LHCN-M2 (cell line): ENCODE results near the gene USP34. TPM values are rescaled to one million over a fixed set of nuclear protein-coding genes. Genes with fewer than 3 reads are reported as not detected.

ENCODE experiments used
- DNase-seq: peaks from one replicate; pipeline ENCODE4 v3.0.0-alpha.2; 2012; ENCODE audit warnings: low read depth
- total RNA-seq: library from RNA; depleted of rRNA; stranded (reverse); fragments of >200 nt; gene quantifications from 2 replicates; pipeline ENCODE4 v1.2.3, GENCODE V29; 2014

The USP34 gene
- total RNA-seq, 1 experiment from 2014 or later, result 73.7 TPM

DNA sequence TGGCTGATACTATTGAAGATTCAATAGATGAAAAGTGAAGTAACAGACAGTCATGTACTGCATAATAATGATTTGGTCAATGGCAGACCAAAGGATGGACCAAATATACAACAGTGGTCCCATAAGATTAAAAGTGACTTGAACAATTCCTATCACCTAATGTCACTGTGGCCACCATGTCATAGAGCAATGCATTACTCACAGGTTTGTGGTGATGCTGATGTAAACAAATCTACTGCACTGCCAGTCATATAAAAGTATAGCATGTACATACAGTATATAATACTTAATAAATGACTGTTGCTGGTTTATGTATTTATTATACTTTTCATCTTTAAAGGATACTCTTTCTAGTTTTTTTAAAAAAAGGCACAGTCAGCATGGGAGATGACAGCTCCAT lies 99.9 kb downstream of the USP34 start:
- DNase-seq, result no peak

DNA sequence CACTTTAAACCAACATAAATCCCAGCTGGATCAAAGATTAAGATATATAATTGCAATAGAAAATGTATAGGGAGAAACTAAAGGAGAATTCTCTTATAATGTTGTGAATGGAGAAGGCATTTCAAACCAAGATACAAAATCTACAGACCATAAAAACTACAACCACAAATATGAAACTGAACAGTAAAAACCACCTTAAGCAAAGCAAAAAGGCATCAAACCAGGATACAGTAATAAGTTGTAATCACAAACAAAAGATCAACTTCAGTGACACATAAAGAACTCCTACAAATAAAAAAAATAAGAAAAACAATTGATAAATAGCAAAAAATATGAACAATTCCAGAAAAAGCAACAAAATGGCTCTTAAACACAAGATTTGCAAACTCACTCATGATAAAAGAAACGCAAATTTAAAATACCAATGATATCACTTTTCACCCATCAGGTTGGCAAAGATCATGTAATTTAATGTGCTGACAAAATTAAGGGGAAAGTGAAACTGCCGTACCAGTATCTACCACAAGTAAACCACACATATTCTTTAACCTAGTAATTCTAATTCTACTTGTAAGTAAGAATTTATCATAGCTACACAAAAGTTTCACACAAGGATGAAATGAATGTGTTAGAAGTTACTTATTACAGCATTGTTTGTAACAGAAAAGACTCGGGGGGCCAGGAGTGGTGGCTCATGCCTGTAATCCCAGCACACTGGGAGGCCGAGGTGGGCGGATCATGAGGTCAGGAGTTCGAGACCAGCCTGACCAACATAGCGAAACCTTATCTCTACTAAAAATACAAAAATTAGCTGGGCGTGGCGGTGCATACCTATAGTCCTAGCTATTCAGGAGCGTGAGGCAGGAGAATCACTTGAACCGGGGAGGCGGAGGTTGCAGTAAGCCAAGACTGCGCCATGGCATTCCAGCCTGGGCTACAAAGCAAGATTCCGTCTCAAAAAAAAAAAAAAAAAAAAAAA lies 101.9 kb downstream of the USP34 start:
- DNase-seq, result no peak

- DNase-seq, result no peak
Observed at GRCh38 chr2:61367177-61367576, 103.7 kb downstream of the USP34 start.

- DNase-seq, result no peak
Observed at GRCh38 chr2:61363580-61363979, 107.3 kb downstream of the USP34 start.

DNA sequence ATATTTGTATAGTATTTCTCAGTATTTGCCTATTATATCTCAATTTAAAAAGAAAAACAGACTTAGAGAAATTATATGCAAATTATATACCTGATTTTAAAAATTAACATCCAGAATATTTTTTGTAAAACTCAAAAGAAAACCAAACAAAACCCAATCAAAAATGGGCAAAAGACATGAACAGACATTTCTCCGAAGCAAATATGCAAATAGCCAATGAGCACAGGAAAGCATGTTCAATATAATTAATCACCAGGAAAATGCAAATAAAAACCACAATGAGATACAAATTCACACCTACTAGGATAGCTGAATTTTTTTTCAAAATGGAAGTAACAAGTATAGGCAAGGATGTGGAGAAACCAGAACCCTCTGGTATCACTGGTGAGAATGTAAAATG lies 108.0 kb downstream of the USP34 start:
- no peak for DNase-seq

DNA sequence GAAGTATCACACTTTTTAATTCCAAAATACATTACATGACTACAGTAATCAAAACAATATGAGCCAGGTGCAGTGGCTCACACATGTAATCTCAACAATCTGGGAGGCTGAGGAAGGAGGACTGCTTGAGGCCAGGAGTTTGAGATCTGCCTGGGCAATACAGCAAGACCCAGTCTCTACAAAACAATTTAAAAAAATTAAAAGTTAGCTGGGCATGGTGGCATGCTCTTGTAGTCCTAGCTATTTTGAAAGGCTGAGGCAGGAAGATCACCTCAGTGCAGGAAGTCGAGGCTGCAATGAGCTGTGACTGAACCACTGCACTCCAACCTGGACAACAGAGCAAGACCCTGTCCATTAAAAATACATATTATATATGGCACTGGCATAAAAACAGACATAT lies 109.8 kb downstream of the USP34 start:
- no peak for DNase-seq

DNA sequence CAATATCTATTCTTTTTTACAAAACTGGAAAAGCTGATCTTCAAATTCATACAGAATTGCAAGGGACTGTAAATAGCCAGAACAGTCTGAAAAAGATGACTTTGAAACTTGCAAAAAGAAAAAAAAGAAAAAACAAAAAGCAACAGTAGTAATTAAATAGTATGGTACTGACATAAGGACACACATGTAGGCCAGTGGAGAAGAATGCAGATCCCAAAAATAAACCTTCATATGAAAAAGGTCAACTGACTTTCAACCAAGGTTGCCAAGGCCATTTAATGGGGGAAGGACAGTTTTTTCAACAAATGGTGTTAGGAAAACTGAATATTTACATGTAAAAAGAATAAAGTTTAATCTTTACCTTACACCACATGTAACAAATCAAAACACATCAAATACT lies 111.8 kb downstream of the USP34 start:
- no peak for DNase-seq

- DNase-seq, result no peak
Observed at GRCh38 chr2:61357681-61358080, 113.2 kb downstream of the USP34 start.

DNA sequence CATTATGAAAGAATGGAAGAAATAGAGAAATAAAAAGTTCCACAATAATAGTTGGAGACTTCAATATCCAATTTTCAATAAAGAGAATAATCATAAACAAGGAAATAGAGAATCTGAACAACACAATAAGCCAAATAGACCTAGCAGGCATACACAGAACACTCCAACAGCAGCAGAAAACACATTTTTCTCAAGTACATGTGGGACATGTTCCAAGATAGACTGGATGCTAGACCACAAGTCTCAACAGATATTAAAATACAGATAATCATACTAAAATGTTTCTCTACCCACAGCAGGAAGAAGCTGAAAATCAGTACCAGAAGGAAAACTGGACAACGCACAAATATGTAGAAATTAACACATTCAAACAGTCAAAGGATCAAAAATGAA lies 113.9 kb downstream of the USP34 start:
- DNase-seq, result peak; percentile 46

- DNase-seq, result peak; percentile 19
Observed at GRCh38 chr2:61356261-61356957, 114.5 kb downstream of the USP34 start.

GRCh38 chr2:61354543-61355197 lies 116.2 kb downstream of the USP34 start:
- DNase-seq, result no peak

- DNase-seq, result no peak
Observed at GRCh38 chr2:61353909-61354308, 117.0 kb downstream of the USP34 start.

DNA sequence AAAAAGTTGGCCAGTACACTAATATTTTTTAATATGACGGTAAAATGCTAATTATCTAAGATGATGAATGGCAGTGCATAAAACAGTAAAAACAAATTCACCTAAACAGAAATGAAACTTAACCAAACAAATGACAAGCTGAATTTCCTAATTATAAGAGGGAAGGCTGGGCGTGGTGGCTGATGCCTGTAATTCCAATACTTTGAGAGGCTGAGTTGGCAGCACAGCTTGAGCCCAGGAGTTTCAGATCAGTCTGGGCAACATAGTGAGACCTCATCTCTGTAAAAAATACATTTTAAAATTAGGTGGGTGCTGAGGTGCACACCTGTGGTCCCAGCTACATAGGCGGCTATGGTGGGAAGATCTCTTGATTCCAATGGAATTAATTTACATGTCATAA lies 120.1 kb downstream of the USP34 start:
- DNase-seq, result no peak

DNA sequence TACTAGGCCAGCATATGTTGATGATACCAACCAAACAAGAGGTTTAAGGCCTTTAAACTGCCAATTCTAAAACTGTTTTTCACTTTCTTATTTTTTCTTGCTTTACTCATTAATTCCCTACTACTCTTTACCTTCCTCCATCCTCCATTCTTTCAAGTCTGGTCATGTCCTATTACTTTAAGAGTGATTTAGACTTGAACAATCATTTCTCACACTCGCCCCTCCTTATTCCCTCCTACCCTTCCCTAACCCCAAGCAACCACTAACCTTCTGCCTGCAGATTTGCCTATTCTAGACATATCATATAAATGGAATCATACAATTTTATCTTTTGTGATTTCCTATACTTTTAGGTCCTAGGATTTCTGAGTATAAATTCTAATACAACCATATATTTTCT lies 127.7 kb downstream of the USP34 start:
- no peak for DNase-seq

GRCh38 chr2:61340242-61340641 lies 130.6 kb downstream of the USP34 start:
- DNase-seq, result peak; percentile 26

GRCh38 chr2:61338447-61338846 lies 132.4 kb downstream of the USP34 start:
- peak; percentile 31 for DNase-seq

GRCh38 chr2:61335187-61335586 lies 135.7 kb downstream of the USP34 start:
- DNase-seq, result no peak

GRCh38 chr2:61334466-61334865 lies 136.4 kb downstream of the USP34 start:
- DNase-seq, result no peak

DNA sequence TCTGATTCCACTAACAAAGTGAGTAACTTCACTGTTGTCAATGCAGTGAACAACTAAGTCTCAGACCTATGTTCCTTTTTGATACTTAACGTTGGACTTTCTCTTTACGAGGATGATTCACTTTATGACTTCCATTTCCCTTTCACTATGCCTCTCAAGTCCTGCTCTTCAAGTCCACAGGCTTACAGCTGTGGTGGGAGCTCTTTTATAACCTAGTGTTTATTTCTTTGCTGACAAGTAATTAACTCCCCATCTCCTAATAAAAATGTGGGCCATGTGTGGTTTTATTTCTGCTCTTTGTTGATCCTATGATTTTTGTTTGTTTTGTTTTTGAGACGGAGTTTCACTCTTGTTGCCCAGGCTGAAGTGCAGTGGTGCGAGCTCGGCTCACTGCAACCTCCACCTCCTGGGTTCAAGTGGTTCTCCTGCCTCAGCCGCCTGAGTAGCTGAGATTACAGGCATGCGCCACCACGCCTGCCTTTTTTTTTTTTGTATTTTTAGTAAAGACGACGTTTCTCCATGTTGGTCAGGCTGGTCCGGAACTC lies 142.1 kb downstream of the USP34 start:
- peak; percentile 39 for DNase-seq

DNA sequence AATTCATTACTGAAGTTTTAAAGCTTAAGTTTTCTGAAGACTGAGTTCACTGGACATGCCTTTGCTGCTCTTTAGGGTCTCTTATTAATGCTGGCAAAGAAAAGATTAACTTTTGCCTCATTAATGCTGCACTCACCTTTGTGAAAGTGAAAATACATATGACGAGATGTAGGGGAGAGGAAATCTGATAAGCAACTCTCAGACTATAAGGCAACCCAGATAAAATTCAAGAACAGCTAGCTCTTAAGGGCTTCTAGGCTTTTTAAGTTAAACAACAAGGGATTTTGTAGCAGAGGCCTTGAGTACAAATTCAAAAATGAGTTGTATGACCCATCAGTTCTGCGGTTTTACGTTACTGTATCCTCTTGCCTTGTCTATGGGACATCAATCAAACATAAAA lies 143.7 kb downstream of the USP34 start:
- DNase-seq, result no peak

DNA sequence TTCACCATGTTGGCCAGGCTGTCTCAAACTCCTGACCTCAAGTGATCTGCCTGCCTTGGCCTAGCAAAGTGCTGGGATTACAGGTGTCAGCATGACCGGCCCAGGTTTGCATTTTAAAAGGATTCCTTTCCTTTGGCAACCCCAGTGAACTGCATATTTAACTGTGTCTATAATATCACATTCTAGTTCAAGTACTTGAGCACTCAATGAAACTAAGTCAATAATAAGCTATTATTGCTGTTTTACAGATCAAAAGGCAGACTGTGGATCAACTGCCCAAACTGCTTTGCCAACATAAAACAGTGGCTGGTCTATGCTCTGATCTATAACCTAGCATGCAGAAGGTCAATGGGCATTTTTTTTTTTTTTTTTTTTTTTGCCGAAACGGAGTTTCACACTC lies 144.5 kb downstream of the USP34 start:
- DNase-seq, result no peak

GRCh38 chr2:61320181-61320580 lies 150.7 kb downstream of the USP34 start:
- no peak for DNase-seq
